ENCODE results near the gene DDX24.
"Not testable (repeated sequence)": the region's sequence is repeated elsewhere in the genome, so short reads cannot be mapped to it uniquely, and the experiment has no call there.

DDX24 gene

GRCh38 chr14:94075008-94075407 lies 6.0 kb downstream of the DDX24 start:
- Histone ChIP-seq H3K4ac (ENCODE audit: low read depth, low read length) (no peak overlapping the region), H3K27ac (ENCODE audit: low read depth, low read length) (no peak overlapping the region), H4K8ac (ENCODE audit: low read depth, low read length) (no peak overlapping the region), H3K9me3 (ENCODE audit: insufficient read depth, low read depth, low read length) (no peaks in the 10 kb centered on the region), H3K23ac (ENCODE audit: low read length) (no peak overlapping the region), H2BK5ac (ENCODE audit: low read depth, low read length, poor library complexity) (no peak overlapping the region), H3K79me1 (ENCODE audit: low read length) (no peaks in the 10 kb centered on the region), H4K12ac (ENCODE audit: low read depth, low read length) (no peak overlapping the region), H2BK12ac (ENCODE audit: low read length) (no peak overlapping the region), H3K27me3 (ENCODE audit: insufficient read depth, low read length) (no peaks in the 10 kb centered on the region), H3K9ac (ENCODE audit: low read length) (no peak overlapping the region), H2AK5ac (ENCODE audit: low read length) (no peak overlapping the region), H3K4me3 (ENCODE audit: low read depth, low read length) (no peak overlapping the region), H3K14ac (ENCODE audit: low read length) (no peak overlapping the region), H3K18ac (ENCODE audit: low read length) (no peak overlapping the region), H4K91ac (ENCODE audit: low read depth, low read length) (no peak overlapping the region), H2BK120ac (ENCODE audit: insufficient read depth, low read length, poor library complexity) (no peak overlapping the region), H3K4me2 (ENCODE audit: low read length) (no peak overlapping the region), H3K36me3 (ENCODE audit: control insufficient read depth in 1 of 2, insufficient read depth in 2 of 2, low read length in 2 of 2) (peaks cover 3 to 14% of the 10 kb centered on the region in 2 experiments), H3K4me1 (ENCODE audit: control insufficient read depth in 1 of 2, insufficient read depth in 2 of 2, low read length in 2 of 2) (peaks cover 0 to 4% of the 10 kb centered on the region in 2 experiments), H2AFZ (ENCODE audit: insufficient read depth, low read length, poor library complexity) (no peak overlapping the region), H3K79me2 (ENCODE audit: control insufficient read depth, insufficient read depth, low read length, poor library complexity) (peaks cover 9% of the 10 kb centered on the region)
- WGBS (ENCODE audit: extremely low coverage, insufficient coverage, insufficient read length): no CpG with 5 or more reads among the region's 2 CpGs
- DNase-seq: no peak

- no peak overlapping the region for H3K18ac ChIP-seq (ENCODE audit: low read length)
- H4K12ac ChIP-seq (ENCODE audit: low read depth, low read length): no peak overlapping the region
- no peak overlapping the region for H3K23ac ChIP-seq (ENCODE audit: low read length)
- peaks cover 0 to 3% of the 10 kb centered on the region in 2 experiments for H3K4me1 ChIP-seq (ENCODE audit: control insufficient read depth in 1 of 2, insufficient read depth in 2 of 2, low read length in 2 of 2)
- no CpG with 5 or more reads among the region's 3 CpGs for WGBS (ENCODE audit: extremely low coverage, insufficient coverage, insufficient read length)
- no peak overlapping the region for H3K4me2 ChIP-seq (ENCODE audit: low read length)
- peaks cover 7% of the 10 kb centered on the region for H3K79me2 ChIP-seq (ENCODE audit: control insufficient read depth, insufficient read depth, low read length, poor library complexity)
- H3K14ac ChIP-seq (ENCODE audit: low read length): no peak overlapping the region
- no peak overlapping the region for H2AK5ac ChIP-seq (ENCODE audit: low read length)
- DNase-seq: no peak
- no peak overlapping the region for H2BK120ac ChIP-seq (ENCODE audit: insufficient read depth, low read length, poor library complexity)
- peaks cover 3 to 14% of the 10 kb centered on the region in 2 experiments for H3K36me3 ChIP-seq (ENCODE audit: control insufficient read depth in 1 of 2, insufficient read depth in 2 of 2, low read length in 2 of 2)
- no peak overlapping the region for H4K91ac ChIP-seq (ENCODE audit: low read depth, low read length)
- no peak overlapping the region for H3K4ac ChIP-seq (ENCODE audit: low read depth, low read length)
- no peaks in the 10 kb centered on the region for H3K79me1 ChIP-seq (ENCODE audit: low read length)
- H2BK5ac ChIP-seq (ENCODE audit: low read depth, low read length, poor library complexity): no peak overlapping the region
- no peak overlapping the region for H2BK12ac ChIP-seq (ENCODE audit: low read length)
- no peaks in the 10 kb centered on the region for H3K27me3 ChIP-seq (ENCODE audit: insufficient read depth, low read length)
- no peaks in the 10 kb centered on the region for H3K9me3 ChIP-seq (ENCODE audit: insufficient read depth, low read depth, low read length)
- no peak overlapping the region for H3K4me3 ChIP-seq (ENCODE audit: low read depth, low read length)
- H4K8ac ChIP-seq (ENCODE audit: low read depth, low read length): no peak overlapping the region
- H3K9ac ChIP-seq (ENCODE audit: low read length): no peak overlapping the region
- H3K27ac ChIP-seq (ENCODE audit: low read depth, low read length): no peak overlapping the region
- H2AFZ ChIP-seq (ENCODE audit: insufficient read depth, low read length, poor library complexity): no peak overlapping the region
These were observed 6.5 kb downstream of the DDX24 start for GRCh38 chr14:94074534-94074933.

- H4K12ac ChIP-seq (ENCODE audit: low read depth, low read length); DNase-seq; H3K9ac ChIP-seq (ENCODE audit: low read length); H2BK12ac ChIP-seq (ENCODE audit: low read length); H3K4me1 ChIP-seq (ENCODE audit: control insufficient read depth in 1 of 2, insufficient read depth in 2 of 2, low read length in 2 of 2); H2BK5ac ChIP-seq (ENCODE audit: low read depth, low read length, poor library complexity); H3K27ac ChIP-seq (ENCODE audit: low read depth, low read length); H3K4me3 ChIP-seq (ENCODE audit: low read depth, low read length); H2BK120ac ChIP-seq (ENCODE audit: insufficient read depth, low read length, poor library complexity); H3K18ac ChIP-seq (ENCODE audit: low read length); H3K4ac ChIP-seq (ENCODE audit: low read depth, low read length); H4K8ac ChIP-seq (ENCODE audit: low read depth, low read length); H3K14ac ChIP-seq (ENCODE audit: low read length); H3K9me3 ChIP-seq (ENCODE audit: insufficient read depth, low read depth, low read length); H3K27me3 ChIP-seq (ENCODE audit: insufficient read depth, low read length); H3K4me2 ChIP-seq (ENCODE audit: low read length); H3K79me2 ChIP-seq (ENCODE audit: control insufficient read depth, insufficient read depth, low read length, poor library complexity); H3K36me3 ChIP-seq (ENCODE audit: control insufficient read depth in 1 of 2, insufficient read depth in 2 of 2, low read length in 2 of 2); H2AK5ac ChIP-seq (ENCODE audit: low read length); H4K91ac ChIP-seq (ENCODE audit: low read depth, low read length); H2AFZ ChIP-seq (ENCODE audit: insufficient read depth, low read length, poor library complexity); H3K79me1 ChIP-seq (ENCODE audit: low read length); H3K23ac ChIP-seq (ENCODE audit: low read length): not testable (repeated sequence)
- WGBS (ENCODE audit: extremely low coverage, insufficient coverage, insufficient read length): no CpG with 5 or more reads among the region's 3 CpGs
These were observed 8.9 kb downstream of the DDX24 start for GRCh38 chr14:94072076-94072475.

GRCh38 chr14:94066089-94066676 lies 14.8 kb downstream of the DDX24 start:
- no peaks in the 10 kb centered on the region for H3K27me3 ChIP-seq (ENCODE audit: insufficient read depth, low read length)
- H2BK5ac ChIP-seq (ENCODE audit: low read depth, low read length, poor library complexity): no peak overlapping the region
- H2BK12ac ChIP-seq (ENCODE audit: low read length): no peak overlapping the region
- no peak overlapping the region for H4K91ac ChIP-seq (ENCODE audit: low read depth, low read length)
- peak overlapping the region; percentile 10 for H3K4ac ChIP-seq (ENCODE audit: low read depth, low read length)
- no peak overlapping the region for H3K4me2 ChIP-seq (ENCODE audit: low read length)
- no peak overlapping the region for H2AFZ ChIP-seq (ENCODE audit: insufficient read depth, low read length, poor library complexity)
- no peaks in the 10 kb centered on the region for H3K79me1 ChIP-seq (ENCODE audit: low read length)
- H3K79me2 ChIP-seq (ENCODE audit: control insufficient read depth, insufficient read depth, low read length, poor library complexity): no peaks in the 10 kb centered on the region
- H4K12ac ChIP-seq (ENCODE audit: low read depth, low read length): no peak overlapping the region
- DNase-seq: no peak
- no peak overlapping the region for H3K18ac ChIP-seq (ENCODE audit: low read length)
- no peak overlapping the region for H3K4me3 ChIP-seq (ENCODE audit: low read depth, low read length)
- H3K23ac ChIP-seq (ENCODE audit: low read length): no peak overlapping the region
- H3K4me1 ChIP-seq (ENCODE audit: control insufficient read depth in 1 of 2, insufficient read depth in 2 of 2, low read length in 2 of 2): peaks cover 2 to 13% of the 10 kb centered on the region in 2 experiments
- no peak overlapping the region for H3K14ac ChIP-seq (ENCODE audit: low read length)
- no peak overlapping the region for H4K8ac ChIP-seq (ENCODE audit: low read depth, low read length)
- no peak overlapping the region for H2BK120ac ChIP-seq (ENCODE audit: insufficient read depth, low read length, poor library complexity)
- WGBS (ENCODE audit: extremely low coverage, insufficient coverage, insufficient read length): no CpG with 5 or more reads among the region's 8 CpGs
- peaks cover 4 to 8% of the 10 kb centered on the region in 2 experiments for H3K36me3 ChIP-seq (ENCODE audit: control insufficient read depth in 1 of 2, insufficient read depth in 2 of 2, low read length in 2 of 2)
- H2AK5ac ChIP-seq (ENCODE audit: low read length): no peak overlapping the region
- no peak overlapping the region for H3K27ac ChIP-seq (ENCODE audit: low read depth, low read length)
- no peak overlapping the region for H3K9ac ChIP-seq (ENCODE audit: low read length)
- H3K9me3 ChIP-seq (ENCODE audit: insufficient read depth, low read depth, low read length): no peaks in the 10 kb centered on the region
